Mesenchymal stem cell (in vitro differentiated cells and primary cell): ENCODE results near the gene ZNF90. TPM values are rescaled to one million over a fixed set of nuclear protein-coding genes. Genes with fewer than 3 reads are reported as not detected.

ENCODE experiments used
- DNase-seq: peaks from one replicate; pipeline ENCODE4 v3.0.0-alpha.2; 2013
- H2AFZ ChIP-seq: one replicate; pipeline ENCODE4 v1.6.1; 2013; ENCODE audit warnings: low read depth, mild to moderate bottlenecking, control low read depth, inconsistent platforms, low read length, moderate library complexity
- H2AK5ac ChIP-seq: 2 replicates; pipeline ENCODE4 v1.6.1; 2013; ENCODE audit warnings: low read length, moderate library complexity, mild to moderate bottlenecking, inconsistent platforms; ENCODE audit not compliant: severe bottlenecking
- H2BK120ac ChIP-seq: one replicate; pipeline ENCODE4 v1.6.1; 2013; ENCODE audit warnings: low read depth, mild to moderate bottlenecking, inconsistent platforms, low read length, moderate library complexity
- H2BK12ac ChIP-seq, 2 experiments: one replicate each; pipeline ENCODE4 v1.6.1; 2013; ENCODE audit warnings: inconsistent platforms in 2 of 2, low read length in 2 of 2, mild to moderate bottlenecking in 2 of 2, moderate library complexity in 2 of 2, control low read depth in 1 of 2
- H2BK15ac ChIP-seq: one replicate; pipeline ENCODE4 v1.6.1; 2013; ENCODE audit warnings: mild to moderate bottlenecking, low read depth, inconsistent platforms; ENCODE audit not compliant: poor library complexity, severe bottlenecking
- H2BK5ac ChIP-seq: 2 replicates; pipeline ENCODE4 v1.6.1; 2013; ENCODE audit warnings: low read depth, mild to moderate bottlenecking, low read length, control low read depth, inconsistent platforms; ENCODE audit not compliant: poor library complexity, severe bottlenecking
- H3K14ac ChIP-seq, 2 experiments: one replicate each; pipeline ENCODE4 v1.6.1; 2013; ENCODE audit warnings: inconsistent platforms in 2 of 2, low read length in 2 of 2, control low read depth in 1 of 2, mild to moderate bottlenecking in 1 of 2, moderate library complexity in 1 of 2
- H3K18ac ChIP-seq, 2 experiments: one replicate each; pipeline ENCODE4 v1.6.1; 2013; ENCODE audit warnings: inconsistent platforms in 2 of 2, low read length in 2 of 2, control low read depth in 1 of 2, low read depth in 1 of 2, mild to moderate bottlenecking in 1 of 2
- H3K23ac ChIP-seq, 2 experiments: one replicate each; pipeline ENCODE4 v1.6.1; 2013; ENCODE audit warnings: inconsistent platforms in 2 of 2, low read length in 2 of 2, mild to moderate bottlenecking in 2 of 2, moderate library complexity in 2 of 2, control low read depth in 1 of 2
- H3K27ac ChIP-seq: 2 replicates; pipeline ENCODE4 v1.5.1; 2013; ENCODE audit warnings: mild to moderate bottlenecking, moderate library complexity, low read length, control low read depth, inconsistent platforms; ENCODE audit not compliant: poor library complexity, severe bottlenecking
- H3K27me3 ChIP-seq, 2 experiments: 2 replicates each; pipeline versions ENCODE4 v1.6.1 to v1.7.0; 2013; ENCODE audit warnings: low read length in 2 of 2, mild to moderate bottlenecking in 2 of 2, moderate library complexity in 2 of 2, control low read depth in 1 of 2, inconsistent platforms in 1 of 2; ENCODE audit not compliant: control insufficient read depth in 1 of 2, insufficient read depth in 1 of 2
- H3K36me3 ChIP-seq, 2 experiments: 2 replicates each; pipeline versions ENCODE4 v1.6.1 to v1.7.0; 2013; ENCODE audit warnings: low read length in 2 of 2, control low read depth in 1 of 2, inconsistent platforms in 1 of 2, low read depth in 1 of 2, mild to moderate bottlenecking in 1 of 2; ENCODE audit not compliant: insufficient read depth in 2 of 2, control insufficient read depth in 1 of 2
- H3K4ac ChIP-seq, 2 experiments: one replicate each; pipeline ENCODE4 v1.6.1; 2013; ENCODE audit warnings: inconsistent platforms in 2 of 2, low read length in 2 of 2, mild to moderate bottlenecking in 2 of 2, moderate library complexity in 2 of 2, control low read depth in 1 of 2, low read depth in 1 of 2
- H3K4me1 ChIP-seq: 2 replicates; pipeline ENCODE4 v1.6.1; 2013; ENCODE audit warnings: low read depth, low read length, control low read depth; ENCODE audit not compliant: control insufficient read depth, insufficient read depth
- H3K4me2 ChIP-seq: 2 replicates; pipeline ENCODE4 v1.6.1; 2013; ENCODE audit warnings: low read length, mild to moderate bottlenecking, inconsistent platforms; ENCODE audit not compliant: poor library complexity, severe bottlenecking
- H3K4me3 ChIP-seq, 2 experiments: 2 replicates each; pipeline versions ENCODE4 v1.5.1 to v1.7.0; 2013; ENCODE audit warnings: low read length in 2 of 2, mild to moderate bottlenecking in 2 of 2, control low read depth in 1 of 2, low read depth in 1 of 2; ENCODE audit not compliant: insufficient read depth in 1 of 2
- H3K79me1 ChIP-seq: replicated peaks from 2 replicates; pipeline ENCODE4 v1.6.1; 2013; ENCODE audit warnings: mild to moderate bottlenecking, control low read depth, low read length, inconsistent platforms; ENCODE audit not compliant: poor library complexity, severe bottlenecking
- H3K9ac ChIP-seq: 2 replicates; pipeline ENCODE4 v1.7.0; 2013; ENCODE audit warnings: mild to moderate bottlenecking, low read length, moderate library complexity
- H3K9me3 ChIP-seq: 2 replicates; pipeline ENCODE4 v1.7.0; 2013; ENCODE audit warnings: mild to moderate bottlenecking, low read length; ENCODE audit not compliant: control insufficient read depth
- H4K8ac ChIP-seq: one replicate; pipeline ENCODE4 v1.6.1; 2013; ENCODE audit warnings: inconsistent platforms, mild to moderate bottlenecking, low read length, moderate library complexity
- H4K91ac ChIP-seq: one replicate; pipeline ENCODE4 v1.6.1; 2013; ENCODE audit warnings: mild to moderate bottlenecking, low read length, inconsistent platforms
- WGBS: methylation state at CpG from one replicate; pipeline ENCODE4 v1.1.7; 2013; ENCODE audit warnings: mixed read lengths; 5-methylcytosine and 5-hydroxymethylcytosine counted together
- polyA plus RNA-seq, 2 experiments: library from polyadenylated mRNA; stranded (reverse); fragments of 200-250 nt; gene quantifications; one replicate each; pipeline ENCODE4 v1.2.3, GENCODE V29; 2013

Gene ZNF90
- 1.5 TPM for polyA plus RNA-seq (2013, experiment 1 of 2)
- polyA plus RNA-seq (2013, experiment 2 of 2): 1.7 TPM

- Histone ChIP-seq H2AFZ (peak within 1 kb of the TSS; percentile 62), H3K4me1 (peaks cover 4% of the 10 kb centered on the region), H3K27ac (no peak within 1 kb of the TSS), H4K91ac (no peak within 1 kb of the TSS), H3K79me1 (peaks cover 18% of the 10 kb centered on the region), H4K8ac (no peak within 1 kb of the TSS), H3K4ac (no peak within 1 kb of the TSS), H2BK120ac (no peak within 1 kb of the TSS), H3K9ac (peak within 1 kb of the TSS; percentile 79), H2BK12ac (no peak within 1 kb of the TSS), H3K4me2 (peak within 1 kb of the TSS; percentile 79), H3K18ac (peak within 1 kb of the TSS in 1 of 2 experiments; percentile 19), H3K9me3 (peaks cover 23% of the 10 kb centered on the region), H2BK15ac (no peak within 1 kb of the TSS), H3K27me3 (no peaks in the 10 kb centered on the region), H3K14ac (no peak within 1 kb of the TSS), H3K4me3 (peak within 1 kb of the TSS; percentile 53 to 73), H3K23ac (no peak within 1 kb of the TSS), H2AK5ac (no peak within 1 kb of the TSS), H2BK5ac (no peak within 1 kb of the TSS), H3K36me3 (peaks cover 0 to 4% of the 10 kb centered on the region in 2 experiments)
- DNase-seq: peak; percentile 95
- under 1% methylated on average over 28 of the region's 28 CpGs for WGBS
Measured at GRCh38 chr19:20077791-20078463, at the start of gene ZNF90. TSS of gene ZNF90 (plus strand) at chr19:20078000. CDS start at chr19:20078133, 133 bp downstream.

GRCh38 chr19:20028611-20029010 is 49.2 kb upstream of the ZNF90 start:
- Histone ChIP-seq H2BK120ac (no peak overlapping the region), H3K4ac (no peak overlapping the region), H2BK15ac (no peak overlapping the region), H3K4me1 (no peaks in the 10 kb centered on the region), H3K23ac (no peak overlapping the region), H3K27ac (no peak overlapping the region), H3K18ac (no peak overlapping the region), H2BK5ac (no peak overlapping the region), H2BK12ac (no peak overlapping the region), H2AFZ (no peak overlapping the region), H2AK5ac (no peak overlapping the region), H3K14ac (no peak overlapping the region), H3K4me3 (no peak overlapping the region), H3K27me3 (no peaks in the 10 kb centered on the region), H4K91ac (no peak overlapping the region), H3K9me3 (peaks cover 53% of the 10 kb centered on the region), H3K9ac (no peak overlapping the region), H3K79me1 (peaks cover 33% of the 10 kb centered on the region), H3K4me2 (no peak overlapping the region), H3K36me3 (peaks cover 18 to 34% of the 10 kb centered on the region in 2 experiments), H4K8ac (no peak overlapping the region)
- DNase-seq: no peak
- WGBS: 97% methylated on average over 6 of the region's 6 CpGs

DNA sequence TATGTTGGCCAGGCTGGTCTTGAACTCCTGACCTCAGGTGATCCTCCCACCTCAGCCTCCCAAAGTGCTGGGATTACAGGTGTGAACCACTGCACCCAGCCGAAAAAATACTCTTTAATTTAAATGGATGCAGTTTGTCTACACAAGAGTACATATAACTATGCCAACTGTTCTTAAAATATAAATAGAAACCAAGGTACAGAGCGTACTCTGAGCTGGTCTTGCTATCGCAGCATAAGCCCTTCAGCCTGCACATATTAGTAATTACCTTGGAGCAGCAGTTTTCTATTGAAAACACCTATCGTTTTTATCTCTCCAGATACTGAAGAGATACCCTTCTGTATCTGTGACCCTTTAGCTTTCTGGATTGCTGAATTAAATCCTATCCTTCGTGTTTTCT is 41.9 kb upstream of the ZNF90 start:
- Histone ChIP-seq H3K27me3 (no peaks in the 10 kb centered on the region), H3K9me3 (peaks cover 23% of the 10 kb centered on the region), H3K14ac (no peak overlapping the region), H2BK5ac (no peak overlapping the region), H4K91ac (no peak overlapping the region), H2AFZ (no peak overlapping the region), H3K4me3 (no peak overlapping the region), H4K8ac (no peak overlapping the region), H2BK120ac (no peak overlapping the region), H3K23ac (no peak overlapping the region), H3K36me3 (peaks cover 12 to 19% of the 10 kb centered on the region in 2 experiments), H3K9ac (no peak overlapping the region), H3K4ac (no peak overlapping the region), H2BK15ac (no peak overlapping the region), H2BK12ac (no peak overlapping the region), H3K79me1 (peaks cover 36% of the 10 kb centered on the region), H2AK5ac (no peak overlapping the region), H3K18ac (no peak overlapping the region), H3K27ac (no peak overlapping the region), H3K4me1 (no peaks in the 10 kb centered on the region), H3K4me2 (no peak overlapping the region)
- no peak for DNase-seq
- 97% methylated on average over 5 of the region's 5 CpGs for WGBS

DNA sequence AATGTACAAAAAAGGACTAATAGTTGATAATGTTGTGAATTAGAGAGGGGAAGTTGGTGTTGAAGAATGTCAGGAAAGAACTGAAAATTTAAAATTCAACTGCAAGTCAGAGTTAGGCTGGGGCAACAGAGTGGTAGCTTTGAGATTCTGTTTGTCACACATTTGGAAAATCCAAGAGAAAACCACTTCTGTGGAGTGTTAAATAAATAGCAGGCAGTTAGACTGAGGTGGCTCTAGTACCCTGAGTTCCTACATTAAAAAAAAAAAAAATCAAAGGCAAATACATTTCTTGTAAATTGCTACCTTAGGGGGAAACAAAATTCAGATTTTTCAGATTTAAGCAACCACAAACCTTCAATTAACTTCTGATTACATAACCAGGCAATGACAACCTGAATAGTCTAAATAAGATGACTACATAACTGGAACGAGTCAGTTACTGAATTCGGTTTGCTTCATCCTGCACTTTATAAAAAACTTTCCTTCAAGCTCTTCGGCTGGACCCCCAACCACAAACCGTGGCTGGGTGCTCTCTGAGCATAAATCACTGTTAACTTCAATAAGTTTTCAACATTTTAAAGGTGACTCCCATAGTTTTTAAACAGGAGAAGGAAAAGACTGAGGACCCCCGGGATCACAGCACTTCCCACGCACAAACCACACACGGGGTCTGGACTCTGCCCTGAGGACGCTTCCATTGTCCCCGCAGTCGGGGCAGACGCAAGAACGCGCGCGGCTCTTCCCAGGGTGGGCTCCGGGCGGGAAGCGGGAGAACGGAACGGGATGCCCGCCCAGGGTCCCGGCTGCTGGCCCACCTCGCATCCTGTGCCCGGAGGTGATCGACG is 39.2 kb upstream of the ZNF90 start:
- under 1% methylated on average over 26 of the region's 26 CpGs for WGBS
- Histone ChIP-seq H3K27me3 (no peaks in the 10 kb centered on the region), H2BK12ac (no peak overlapping the region), H3K9ac (peak overlapping the region; percentile 91), H2AK5ac (no peak overlapping the region), H4K91ac (no peak overlapping the region), H2AFZ (peak overlapping the region; percentile 10), H2BK15ac (no peak overlapping the region), H3K4me2 (peak overlapping the region; percentile 84), H3K23ac (no peak overlapping the region), H3K14ac (no peak overlapping the region), H3K9me3 (peaks cover 16% of the 10 kb centered on the region), H2BK5ac (no peak overlapping the region), H3K4me1 (no peaks in the 10 kb centered on the region), H2BK120ac (no peak overlapping the region), H3K79me1 (peaks cover 20% of the 10 kb centered on the region), H3K18ac (peak overlapping the region in 1 of 2 experiments; percentile 4), H3K36me3 (peaks cover 2 to 3% of the 10 kb centered on the region in 2 experiments), H4K8ac (no peak overlapping the region), H3K4ac (no peak overlapping the region), H3K4me3 (peak overlapping the region; percentile 68 to 90), H3K27ac (no peak overlapping the region)
- no peak for DNase-seq
